ENCODE measurements around the gene CYSLTR2.
"Not testable (repeated sequence)": the region's sequence is repeated elsewhere in the genome, so short reads cannot be mapped to it uniquely, and the experiment has no call there.

The CYSLTR2 gene

DNA sequence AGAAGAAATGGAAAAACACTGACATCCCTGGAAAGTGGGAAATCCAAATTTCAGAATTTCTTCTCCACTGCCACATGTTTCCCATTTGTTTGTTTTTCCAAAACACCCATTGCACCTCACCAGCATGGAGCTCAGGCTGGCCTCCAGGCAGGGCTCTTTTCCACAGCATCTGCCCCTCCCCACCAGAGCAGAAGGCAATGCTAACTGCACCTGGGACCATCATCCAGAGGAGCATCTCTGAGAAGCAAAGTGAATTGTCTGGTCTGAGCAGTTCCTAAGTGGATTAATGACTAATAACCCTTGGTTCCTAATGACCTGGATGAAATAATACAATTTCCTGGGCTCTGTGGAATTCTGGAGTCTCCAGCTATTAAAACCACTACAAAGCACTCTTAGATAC lies 8.8 kb upstream of the CYSLTR2 start:
- no peak for DNase-seq

- no peak for DNase-seq
Observed at GRCh38 chr13:48645845-48646244, 7.9 kb upstream of the CYSLTR2 start.

- no peak for DNase-seq
Observed at GRCh38 chr13:48646791-48647190, 6.9 kb upstream of the CYSLTR2 start.

GRCh38 chr13:48647625-48648024 lies 6.1 kb upstream of the CYSLTR2 start:
- no peak for DNase-seq

GRCh38 chr13:48648446-48648845 lies 5.3 kb upstream of the CYSLTR2 start:
- no peak for DNase-seq

DNA sequence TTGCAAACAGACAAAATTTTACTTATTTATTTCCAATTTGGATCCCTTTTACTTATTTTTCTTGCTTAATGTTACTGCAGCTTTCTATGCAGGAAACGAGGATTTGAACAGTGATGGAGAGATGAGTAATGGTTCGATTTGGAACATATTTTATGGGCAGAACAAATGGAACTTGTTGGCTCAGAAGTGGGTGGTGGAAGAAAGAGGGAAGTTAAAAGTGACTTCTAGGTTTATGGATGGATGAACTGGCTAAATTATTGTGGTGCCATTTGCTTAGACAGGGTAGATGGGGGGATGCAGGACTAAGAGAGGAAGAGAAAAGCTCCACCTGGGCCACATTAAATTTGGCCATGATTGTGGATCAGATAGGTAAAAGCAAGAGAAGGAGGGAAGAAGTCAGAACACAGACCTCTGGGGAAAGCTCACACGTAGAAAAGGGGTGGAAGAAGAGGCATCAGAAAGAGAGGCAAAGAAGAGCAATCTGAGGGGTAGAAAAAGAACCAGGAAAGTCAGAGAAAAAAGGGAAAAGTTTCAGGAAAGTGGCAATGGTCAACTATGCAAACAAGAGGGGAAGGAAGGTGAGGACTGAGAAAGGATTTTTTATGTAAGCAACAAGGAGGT lies 768 bp upstream of the CYSLTR2 start:
- DNase-seq, result no peak

- DNase-seq, result no peak
Observed at GRCh38 chr13:48654511-48654910, 782 bp downstream of the CYSLTR2 start.

GRCh38 chr13:48655291-48655690 lies 1.6 kb downstream of the CYSLTR2 start:
- no peak for DNase-seq

- DNase-seq, result no peak
Observed at GRCh38 chr13:48656608-48657007, 2.9 kb downstream of the CYSLTR2 start.

DNA sequence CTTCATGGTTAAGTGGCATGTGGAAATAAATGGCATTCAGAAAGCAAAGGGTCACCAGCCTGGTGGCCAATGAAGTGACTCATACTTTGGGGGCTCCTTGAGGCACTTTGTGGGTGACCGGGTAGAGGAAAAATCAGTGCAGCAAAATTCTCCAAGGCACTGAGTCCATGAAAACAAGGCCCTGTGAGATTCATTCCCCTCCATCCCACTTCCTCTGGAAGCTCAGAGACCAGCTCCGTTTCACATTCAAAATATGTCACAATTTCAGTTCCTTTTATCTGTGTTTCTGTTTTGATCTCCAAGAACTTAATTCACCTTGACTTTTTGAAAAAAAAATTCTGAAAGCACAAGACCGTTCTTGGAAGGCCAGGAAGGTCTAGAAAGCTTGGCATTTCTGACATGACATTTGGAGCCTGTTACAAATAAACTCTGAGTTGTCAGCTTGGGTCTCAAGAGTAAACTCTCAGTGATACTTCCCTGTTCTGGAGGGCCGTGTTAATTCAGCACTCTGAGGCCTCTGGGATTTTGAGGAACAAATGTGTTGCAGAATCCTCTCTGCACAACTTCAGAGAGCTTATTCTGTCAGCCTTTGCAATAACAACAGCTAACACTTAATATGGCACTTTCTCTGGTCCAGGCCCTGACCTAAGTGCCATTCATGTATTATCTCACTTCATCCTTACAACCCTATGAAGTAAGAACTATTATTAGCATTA lies 6.8 kb downstream of the CYSLTR2 start:
- DNase-seq, result peak in 4 of 56 donors; percentile 2 to 18 (median 6)

GRCh38 chr13:48661107-48661506 lies 7.4 kb downstream of the CYSLTR2 start:
- no peak for DNase-seq

DNA sequence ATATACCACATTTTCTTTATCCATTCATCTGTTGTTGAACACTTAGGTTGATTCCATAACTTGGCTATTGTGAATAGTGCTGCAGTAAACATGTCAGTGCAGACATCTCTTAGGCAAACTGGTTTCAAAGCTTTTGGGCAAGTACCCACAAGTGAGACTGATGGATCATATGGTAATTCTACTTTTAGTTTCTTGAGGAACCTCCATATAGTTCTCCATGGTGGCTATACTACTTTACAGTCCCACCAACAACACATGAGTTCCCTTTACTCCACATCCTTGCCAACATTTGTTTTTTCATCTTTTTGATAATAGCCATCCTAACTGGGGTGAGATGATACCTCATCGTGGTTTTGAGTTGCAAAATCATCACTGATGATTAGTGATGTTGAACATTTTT lies 8.5 kb downstream of the CYSLTR2 start:
- DNase-seq, result no peak

- no peak for DNase-seq
Observed at GRCh38 chr13:48667136-48667535, 13.4 kb downstream of the CYSLTR2 start.

DNA sequence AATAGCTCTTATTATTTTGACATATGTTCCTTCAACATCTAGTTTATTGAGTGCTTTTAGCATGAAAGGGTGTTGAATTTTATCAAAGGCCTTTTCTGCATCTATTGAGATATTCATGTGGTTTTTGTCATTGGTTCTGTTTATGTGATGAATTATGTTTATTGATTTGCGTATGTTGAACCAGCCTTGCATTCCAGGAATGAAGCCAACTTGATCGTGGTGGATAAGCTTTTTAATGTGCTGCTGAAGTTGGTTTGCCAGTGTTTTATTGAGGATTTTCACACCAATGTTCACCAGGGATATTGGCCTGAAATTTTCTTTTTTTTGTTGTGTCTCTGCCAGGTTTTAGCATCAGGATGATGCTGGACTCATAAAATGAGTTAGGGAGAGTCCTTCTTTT lies 17.7 kb downstream of the CYSLTR2 start:
- not testable (repeated sequence) for DNase-seq

DNA sequence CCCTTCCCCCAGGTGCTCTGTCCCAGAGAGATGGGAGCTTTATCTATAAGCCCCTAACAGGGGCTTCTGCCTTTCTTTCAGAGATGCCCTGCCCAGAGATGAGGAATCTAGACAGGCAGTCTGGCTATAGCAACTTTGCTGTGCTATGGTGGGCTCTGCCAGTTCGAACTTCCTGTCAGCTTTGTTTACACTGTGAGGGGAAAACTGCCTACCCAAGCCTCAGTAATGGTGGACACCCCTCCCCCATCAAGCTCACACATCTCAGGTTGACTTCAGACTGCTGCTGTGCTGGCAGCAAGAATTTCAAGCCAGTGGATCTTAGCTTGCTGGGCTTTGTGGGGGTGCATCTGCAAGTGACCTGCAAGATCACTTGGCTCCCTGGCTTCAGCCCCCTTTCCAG lies 21.5 kb downstream of the CYSLTR2 start:
- no peak for DNase-seq

DNA sequence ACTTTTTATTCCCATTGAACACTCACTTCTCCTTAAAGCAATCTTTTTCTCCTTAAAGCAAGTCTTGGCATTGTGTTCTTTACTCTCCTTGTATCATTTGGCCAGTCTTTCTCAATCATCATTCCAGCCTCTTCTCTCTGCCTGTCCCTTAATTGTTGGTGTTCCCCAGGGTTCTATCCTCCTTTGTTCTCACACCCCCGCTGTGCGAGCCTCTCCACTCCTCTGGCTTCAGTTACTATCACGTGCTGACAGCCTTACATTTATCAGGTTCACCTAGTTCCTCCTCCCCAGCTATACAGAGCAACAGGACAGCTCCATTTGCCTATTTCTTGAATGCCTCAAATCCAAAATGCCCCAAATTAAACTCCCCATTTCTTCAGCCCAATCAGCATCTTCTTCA lies 24.6 kb downstream of the CYSLTR2 start:
- DNase-seq, result no peak

DNA sequence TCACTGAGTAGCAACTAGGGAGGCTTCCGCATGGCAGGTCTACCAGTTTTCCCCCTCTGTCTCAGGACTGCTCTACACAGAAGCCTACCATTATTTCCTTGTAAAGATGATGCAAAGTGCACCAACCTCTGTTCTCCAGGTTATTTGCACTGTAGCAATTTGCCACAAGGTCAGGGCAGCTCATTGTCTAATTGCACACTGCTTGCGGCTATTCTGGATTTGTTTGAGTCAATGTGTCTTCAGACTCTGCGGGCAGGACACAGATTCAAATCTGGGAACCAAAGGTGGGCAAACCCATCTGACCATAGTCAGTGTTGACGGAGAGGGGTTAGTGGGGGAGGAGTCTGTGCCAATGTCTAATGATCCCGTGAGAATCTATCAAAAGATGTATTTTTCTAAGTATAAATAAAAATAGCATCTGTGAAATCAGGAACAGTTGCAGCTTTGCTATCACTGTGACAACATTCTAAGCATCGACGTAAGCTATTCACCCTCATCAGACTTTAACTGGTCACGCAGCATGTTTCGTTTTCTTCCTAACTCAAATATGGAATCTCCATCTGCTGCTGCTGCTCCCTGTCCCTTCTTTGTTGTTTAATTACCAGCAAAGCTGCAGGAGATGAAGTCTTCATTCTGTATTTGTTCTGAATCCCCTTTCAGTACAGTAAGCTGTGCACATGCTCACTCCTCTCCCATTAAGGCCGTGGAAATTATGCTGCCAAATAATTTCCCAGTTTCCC lies 26.4 kb downstream of the CYSLTR2 start:
- DNase-seq, result no peak

DNA sequence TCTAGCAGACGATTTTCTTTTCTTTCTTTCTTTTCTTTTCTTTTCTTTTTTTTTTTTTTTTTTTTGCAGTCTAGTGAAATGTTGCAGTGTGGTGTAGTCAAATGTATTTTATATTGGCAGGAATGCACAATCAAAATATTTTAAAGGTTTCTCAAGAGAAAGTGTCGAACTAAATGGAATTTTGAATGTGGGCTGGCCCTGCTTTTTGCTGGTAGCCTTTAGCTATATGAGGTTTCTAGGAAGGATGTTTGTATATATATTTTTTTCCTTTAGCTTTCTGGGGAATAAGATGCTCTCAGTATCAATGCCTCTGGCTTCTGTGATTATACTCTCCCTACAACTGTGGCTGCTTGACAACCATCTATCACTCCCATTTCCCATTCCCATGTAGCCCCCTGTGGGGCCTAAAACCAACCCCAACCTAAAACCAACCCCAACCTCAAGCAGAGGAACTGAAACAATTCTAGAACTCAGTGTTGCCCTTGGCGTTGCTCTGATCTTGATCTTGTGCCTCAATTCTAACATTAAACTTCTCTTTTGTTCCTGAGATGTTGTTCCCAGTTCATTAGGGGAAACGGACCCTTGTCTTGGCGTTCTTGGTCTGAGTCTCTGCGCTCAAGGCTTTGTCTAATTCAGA lies 27.1 kb downstream of the CYSLTR2 start:
- DNase-seq, result no peak

DNA sequence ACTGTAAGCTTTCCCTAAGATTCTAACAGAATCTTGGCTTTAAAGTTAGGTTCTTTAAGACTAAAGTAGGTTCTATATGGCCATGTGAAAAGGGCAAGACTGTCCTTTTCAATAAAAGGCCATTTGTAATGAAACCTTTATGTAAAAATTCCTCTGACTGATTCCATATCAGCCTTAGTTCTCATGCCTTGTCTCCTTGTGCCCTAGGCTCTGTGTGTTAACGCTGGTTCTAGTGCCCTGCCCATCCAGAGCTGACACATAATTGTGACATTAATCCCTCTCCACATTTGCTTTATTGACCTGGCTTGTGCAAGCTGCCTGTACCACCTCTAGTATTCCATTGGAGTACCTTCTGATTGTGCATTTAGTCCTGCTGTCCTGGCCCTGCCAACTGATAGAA lies 28.2 kb downstream of the CYSLTR2 start:
- DNase-seq, result no peak

DNA sequence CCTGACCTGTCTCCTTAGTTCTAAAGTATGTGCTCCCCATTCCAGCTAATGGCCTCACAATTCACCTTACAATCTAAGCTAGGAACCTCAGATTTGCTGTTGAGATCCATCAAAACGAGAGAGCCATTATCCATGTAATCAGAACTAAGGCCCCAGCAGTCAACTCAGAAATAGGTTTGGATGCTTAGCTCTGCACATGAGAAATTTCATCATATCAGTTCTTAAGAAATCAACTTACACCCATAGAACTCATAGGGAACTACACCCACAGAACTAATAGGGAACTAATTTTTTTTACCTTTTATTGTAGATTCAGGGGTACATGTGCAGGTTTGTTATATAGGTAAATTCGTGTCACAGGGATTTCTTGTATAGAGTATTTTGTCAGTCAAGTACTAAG lies 28.7 kb downstream of the CYSLTR2 start:
- no peak for DNase-seq

DNA sequence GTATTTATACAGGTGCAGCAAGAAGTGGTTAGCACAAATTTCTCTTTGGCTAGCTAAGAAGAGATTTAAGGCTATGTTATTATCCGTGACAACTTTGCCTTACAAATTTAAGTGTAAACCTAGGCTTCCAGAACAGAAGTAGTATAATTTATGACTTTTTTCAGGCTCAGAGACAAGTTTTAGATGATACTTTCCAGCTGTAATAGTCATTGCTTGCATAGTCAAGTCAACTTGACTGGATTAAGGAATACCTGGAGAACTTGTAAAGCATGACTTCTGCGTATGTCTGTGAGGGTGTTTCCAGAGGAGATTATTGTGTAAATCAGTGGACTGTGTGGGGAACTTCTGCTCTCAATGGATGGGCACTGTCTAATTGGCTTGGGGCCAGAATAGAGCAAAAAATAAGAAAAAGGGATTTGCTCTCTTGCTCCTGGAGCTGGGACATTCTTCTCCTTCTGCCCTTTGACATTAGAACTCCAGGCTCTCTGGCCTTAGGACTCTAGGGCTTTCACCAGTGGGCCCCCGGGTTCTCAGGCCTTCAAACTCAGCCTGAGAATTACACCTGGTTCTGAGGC lies 33.0 kb downstream of the CYSLTR2 start:
- DNase-seq, result no peak

GRCh38 chr13:48687249-48687648 lies 33.5 kb downstream of the CYSLTR2 start:
- DNase-seq, result no peak
